Breast epithelium (tissue), 3 donors: ENCODE data around the gene CCDC92.

Source experiments
- CTCF ChIP-seq, 3 donors: fragments of 450-650 bp; IDR thresholded peaks; one replicate each; pipeline ENCODE4 v1.5.1; 2016 to 2017; ENCODE audit warnings: antibody characterized with exemption in 3 of 3, mild to moderate bottlenecking in 3 of 3, moderate library complexity in 3 of 3
- POLR2A ChIP-seq: fragments of 450-650 bp; IDR thresholded peaks from one replicate; pipeline ENCODE4 v1.6.1; 2016; ENCODE audit warnings: antibody characterized with exemption, mild to moderate bottlenecking, moderate library complexity
- POLR2AphosphoS5 ChIP-seq, 3 donors: sonication (generic); formaldehyde crosslinking; IDR thresholded peaks; one replicate each; pipeline ENCODE4 v1.6.1; 2017; ENCODE audit warnings: antibody characterized with exemption in 3 of 3

- TF ChIP-seq CTCF (IDR thresholded peaks at IDR 0.05) (no peak), POLR2AphosphoS5 (IDR thresholded peaks at IDR 0.05) (no peak), POLR2A (no peak)
Observed at GRCh38 chr12:123923927-123924326, 48.7 kb downstream of the CCDC92 start.
